Tongue (tissue), 2 donors: ENCODE data around the gene C2CD2. TPM values are rescaled to one million over a fixed set of nuclear protein-coding genes. Genes with fewer than 3 reads are reported as not detected.

Experiments used
- DNase-seq: peaks from one replicate; pipeline ENCODE4 v3.0.0-alpha.2; 2015
- total RNA-seq: library from RNA; depleted of rRNA; stranded (reverse); fragments of >200 nt; gene quantifications from one replicate; pipeline ENCODE4 v1.2.3, GENCODE V29; 2014

The C2CD2 gene
- total RNA-seq, 1 donor from 2014 or later, result 12.1 TPM

DNA sequence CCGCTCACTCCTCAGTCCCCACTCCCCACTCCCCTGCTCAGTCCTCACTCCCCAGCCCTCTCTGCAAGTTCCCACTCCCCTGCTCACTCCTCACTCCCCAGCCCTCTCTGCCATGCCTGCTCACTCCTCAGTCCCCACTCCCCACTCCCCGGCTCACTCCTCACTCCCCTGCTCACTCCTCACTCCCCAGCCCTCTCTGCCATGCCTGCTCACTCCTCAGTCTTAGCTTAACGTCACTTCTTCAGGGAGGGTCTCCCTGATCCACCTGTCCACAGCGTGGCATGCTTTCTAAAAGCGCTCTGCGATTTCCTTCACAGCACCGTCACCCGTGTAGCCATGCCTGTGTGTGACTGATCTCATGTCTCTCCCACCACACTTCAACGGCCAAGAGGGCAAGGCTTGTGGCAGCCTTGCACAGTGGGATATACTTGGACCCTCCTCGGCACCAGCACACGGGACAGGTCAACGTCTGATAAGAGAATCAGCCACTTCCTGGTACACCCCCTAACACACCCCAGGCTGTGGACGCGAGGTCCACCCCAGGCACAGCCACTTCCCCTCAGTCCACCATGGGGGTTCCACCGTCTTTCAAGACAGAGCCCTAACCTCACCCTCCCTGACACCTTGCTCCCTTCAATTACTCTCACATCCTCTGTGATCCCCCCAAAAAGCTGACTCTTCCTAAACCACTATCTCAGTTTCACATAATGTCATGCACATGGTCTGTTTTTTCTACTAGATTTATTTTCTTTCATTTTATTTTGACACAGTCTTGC is 88.6 kb downstream of the C2CD2 start:
- no peak for DNase-seq

DNA sequence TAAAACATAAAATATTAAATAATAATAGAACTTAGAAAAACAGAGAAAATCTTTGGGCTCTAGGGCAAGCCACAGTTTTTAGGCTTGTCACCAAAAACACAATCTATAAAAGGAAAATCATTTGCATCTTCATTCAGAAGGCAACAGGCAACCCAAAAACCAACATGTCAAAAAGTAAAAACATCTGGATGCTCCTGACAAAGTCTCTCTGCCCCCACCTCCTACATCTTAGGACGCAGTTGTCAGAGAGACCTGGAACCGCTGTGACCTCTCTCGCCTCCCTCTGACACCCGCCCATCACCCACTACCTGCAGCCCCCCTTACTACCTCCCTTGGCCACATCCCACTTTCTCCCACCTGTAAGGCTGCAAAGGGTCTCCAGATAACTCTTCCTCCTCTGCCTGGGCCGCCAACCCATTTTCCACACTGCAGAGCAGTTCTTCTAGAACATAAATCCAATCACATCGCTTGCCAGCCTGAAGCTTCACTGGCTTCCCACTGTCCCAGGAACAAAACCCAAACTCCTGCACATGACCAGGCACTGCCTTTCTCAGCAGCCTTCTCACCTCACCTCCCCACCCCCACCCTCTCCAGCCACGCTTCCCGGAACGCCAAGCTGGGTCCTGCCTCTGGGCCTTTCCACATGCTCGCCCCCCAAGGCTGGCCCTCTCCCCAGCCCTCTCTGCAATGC is 89.4 kb downstream of the C2CD2 start:
- no peak for DNase-seq

- no peak for DNase-seq
Measured at GRCh38 chr21:41863439-41863740, 90.4 kb downstream of the C2CD2 start.

DNA sequence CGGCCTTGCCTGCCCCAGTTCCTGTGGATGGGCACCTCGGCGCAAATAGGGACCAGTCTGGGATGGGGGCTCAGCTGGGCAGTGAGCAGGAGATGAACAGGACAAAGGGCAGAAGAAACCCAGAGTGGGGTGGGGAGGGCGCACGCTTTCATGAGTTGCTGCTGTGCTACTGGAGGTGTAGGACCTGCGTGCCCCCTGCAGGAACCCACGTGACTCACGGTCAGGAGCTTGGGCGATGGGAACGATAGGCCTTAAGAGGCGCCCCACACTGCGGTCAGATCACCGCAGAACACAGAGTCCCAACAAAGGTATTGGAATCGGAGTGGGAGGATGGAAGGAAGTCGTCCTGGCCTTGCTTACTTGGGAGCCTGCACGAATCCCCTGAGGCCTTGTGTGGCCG is 91.8 kb downstream of the C2CD2 start:
- no peak for DNase-seq

- DNase-seq, result no peak
Measured at GRCh38 chr21:41861255-41861654, 92.6 kb downstream of the C2CD2 start.

DNA sequence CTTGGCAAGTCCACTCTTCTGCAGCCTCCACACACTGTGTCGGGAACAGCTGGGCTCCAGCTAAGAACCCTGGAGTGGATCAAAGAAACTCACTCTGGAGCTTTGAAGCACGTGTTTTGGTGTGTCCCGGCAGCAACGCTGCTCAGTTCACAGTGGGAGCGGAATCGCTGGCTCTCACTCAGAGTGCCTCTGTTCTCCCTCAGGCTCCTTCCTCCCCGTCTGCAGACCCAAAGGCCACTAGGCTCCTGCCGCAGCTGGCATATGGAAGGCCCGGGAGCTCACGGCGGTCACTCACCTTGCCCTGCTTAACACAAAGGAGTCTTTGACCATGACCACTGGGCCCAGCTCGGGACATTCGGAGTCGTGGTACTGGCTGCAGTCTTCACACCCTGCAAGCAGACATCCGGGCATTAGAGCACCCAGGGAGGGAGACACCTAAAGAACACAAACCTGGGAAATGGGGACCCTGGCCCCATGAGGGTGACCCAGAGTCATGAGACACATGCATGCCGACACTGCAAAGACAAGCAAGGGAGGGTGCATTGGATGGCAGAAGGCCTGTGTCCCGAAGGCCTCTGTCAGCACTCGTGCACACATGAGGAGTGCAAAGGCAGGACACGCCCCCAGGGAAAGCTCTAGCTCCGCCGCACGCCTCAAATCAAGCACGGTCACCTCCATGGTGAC is 94.4 kb downstream of the C2CD2 start:
- no peak for DNase-seq

- no peak for DNase-seq
Measured at GRCh38 chr21:41858466-41859296, 95.1 kb downstream of the C2CD2 start.

GRCh38 chr21:41857771-41858300 is 96.0 kb downstream of the C2CD2 start:
- DNase-seq, result no peak

DNA sequence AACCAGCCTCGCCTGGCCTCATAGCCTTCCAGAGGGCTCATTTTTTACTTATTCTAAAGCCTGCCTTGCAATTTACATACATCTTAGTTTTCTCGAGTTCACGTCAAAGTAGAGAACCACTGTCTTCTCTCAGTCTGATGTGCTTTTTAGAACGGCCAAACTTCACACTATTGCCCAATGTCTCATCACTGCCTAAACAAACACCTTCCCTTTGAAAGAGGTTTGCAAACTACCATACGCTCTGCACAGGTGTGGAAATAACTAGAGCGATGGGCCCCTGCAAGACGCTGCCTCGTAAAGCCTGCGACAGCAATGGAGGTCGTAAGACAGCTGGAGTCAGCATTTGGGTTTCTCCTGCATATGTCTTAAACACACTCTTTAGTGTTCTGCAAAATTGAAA is 97.2 kb downstream of the C2CD2 start:
- no peak for DNase-seq

DNA sequence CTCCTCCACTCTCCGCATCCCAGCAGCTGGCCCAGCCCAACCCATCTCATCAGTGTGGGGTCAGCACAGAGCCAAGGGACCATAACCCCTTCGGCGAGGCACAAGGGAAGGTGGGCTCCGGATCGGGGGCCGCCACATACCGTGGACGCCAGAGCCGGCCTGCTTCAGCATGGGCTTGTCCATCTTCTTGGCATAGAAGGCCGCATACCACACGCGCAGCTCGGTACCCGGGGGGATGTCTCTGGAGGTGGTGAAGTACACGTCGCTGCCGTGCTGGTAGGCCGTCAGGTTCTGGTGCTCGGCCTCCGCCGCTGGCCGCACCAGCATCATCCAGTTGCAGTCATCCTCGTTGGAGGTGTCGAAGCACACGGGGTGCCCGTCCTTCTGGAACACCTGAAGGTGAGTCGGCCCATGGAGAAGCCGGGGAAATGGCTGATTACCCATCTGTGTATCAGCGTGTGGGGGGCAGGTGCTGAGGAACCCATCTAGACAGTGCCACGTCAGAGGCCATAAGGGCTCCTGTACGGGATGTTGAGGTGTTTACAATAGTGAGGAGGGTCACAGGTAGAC is 99.3 kb downstream of the C2CD2 start:
- DNase-seq, result no peak

DNA sequence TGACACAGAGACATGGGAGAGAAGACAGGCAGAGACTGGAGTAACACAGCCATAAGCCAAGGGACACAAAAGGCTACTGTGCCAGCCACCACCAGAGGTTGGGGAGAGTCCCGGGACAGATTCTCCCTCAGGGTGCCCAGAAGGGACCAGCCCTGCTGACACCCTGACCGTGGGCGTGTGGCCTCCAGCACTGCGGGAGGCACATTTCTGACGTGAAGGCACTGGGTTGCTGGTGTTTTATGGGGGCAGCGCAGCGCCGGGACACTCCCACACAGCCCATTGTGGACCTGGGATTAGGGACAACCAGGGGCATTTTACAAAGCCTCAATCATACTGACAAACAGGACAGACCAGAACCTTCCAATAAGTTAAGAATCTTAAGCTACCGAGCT is 100.9 kb downstream of the C2CD2 start:
- no peak for DNase-seq

- DNase-seq, result no peak
Measured at GRCh38 chr21:41852151-41852928, 101.5 kb downstream of the C2CD2 start.

DNA sequence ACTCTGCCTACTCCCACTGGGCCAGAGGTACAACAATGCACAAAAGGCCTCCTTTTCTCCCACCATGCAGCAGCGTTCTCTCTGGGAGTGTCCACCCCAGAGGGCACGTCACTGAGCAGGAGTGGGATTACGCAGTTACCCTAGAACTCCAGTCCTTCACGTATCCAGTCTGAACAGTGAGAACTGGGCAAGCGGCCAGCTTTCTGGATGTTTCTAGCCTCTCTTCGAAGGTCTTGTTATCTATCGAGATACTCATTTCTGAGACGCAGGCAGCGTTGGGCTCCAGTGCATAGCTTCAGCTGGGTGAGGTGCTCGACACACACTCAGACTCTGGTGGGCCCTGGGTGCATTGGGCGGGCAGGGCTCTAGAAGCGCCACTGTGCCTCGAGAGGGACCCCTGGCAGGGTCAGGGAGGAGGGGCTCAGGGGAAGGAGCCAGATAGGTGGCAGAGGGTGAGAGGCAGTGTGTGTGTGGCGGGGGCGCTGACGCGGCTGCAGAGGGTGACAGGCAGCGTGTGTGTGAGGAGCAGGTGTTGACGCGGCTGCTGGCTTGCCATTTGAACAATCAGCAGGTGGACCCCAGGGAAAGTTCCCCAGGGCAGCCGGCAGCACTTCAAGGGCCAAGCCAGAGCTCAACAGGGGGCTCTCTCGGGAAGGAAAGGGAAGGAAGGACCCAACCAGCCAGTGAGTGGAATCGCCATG is 102.6 kb downstream of the C2CD2 start:
- DNase-seq, result peak; percentile 14

DNA sequence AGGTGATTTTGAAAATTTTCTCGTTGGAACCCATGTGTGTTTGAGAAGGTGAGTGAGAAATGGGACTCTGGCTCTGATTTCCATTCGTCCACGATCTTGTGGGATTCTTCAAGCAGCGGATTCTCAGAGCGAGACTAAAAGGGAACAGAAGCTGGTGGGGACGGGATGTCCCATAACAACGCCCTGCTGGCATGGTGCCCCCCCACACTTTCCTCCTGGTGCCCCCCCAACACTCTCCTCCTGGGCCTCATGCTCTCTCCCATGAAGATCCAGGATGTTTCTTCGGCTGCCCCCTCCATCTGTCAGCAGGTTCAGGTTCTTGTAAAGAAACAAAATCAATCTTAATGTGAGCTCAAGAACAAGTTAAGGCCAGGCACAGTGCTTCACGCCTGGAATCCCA is 103.7 kb downstream of the C2CD2 start:
- DNase-seq, result no peak

DNA sequence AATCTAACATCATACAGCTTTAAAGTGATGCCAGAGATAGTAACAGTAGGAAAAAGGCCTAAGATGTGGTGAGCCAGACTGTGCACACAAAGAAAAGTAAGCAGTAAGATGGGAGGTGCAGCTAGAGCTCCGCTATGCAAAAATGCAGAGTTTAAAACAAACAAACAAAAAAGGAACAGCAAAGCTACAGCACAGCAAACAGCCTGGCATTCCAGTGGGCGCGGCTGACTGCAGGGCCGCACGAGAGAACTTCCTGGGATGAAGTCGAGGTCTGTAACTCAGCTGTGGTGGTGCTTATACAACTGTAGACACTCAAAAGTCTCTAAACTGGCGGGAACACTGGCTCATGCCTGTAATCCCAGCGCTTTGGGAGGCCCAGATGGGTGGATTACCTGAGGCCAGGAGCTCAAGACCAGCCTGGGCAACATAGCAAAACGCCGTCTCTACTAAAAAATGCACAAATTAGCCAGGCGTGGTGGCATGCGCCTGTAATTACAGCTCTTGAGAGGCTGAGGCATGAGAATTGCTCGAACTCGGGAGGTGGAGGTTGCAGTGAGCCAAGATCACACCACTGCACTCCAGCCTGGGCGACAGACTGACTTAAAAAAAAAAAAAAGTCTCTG is 104.7 kb downstream of the C2CD2 start:
- no peak for DNase-seq

- no peak for DNase-seq
Measured at GRCh38 chr21:41848533-41848932, 105.3 kb downstream of the C2CD2 start.

GRCh38 chr21:41847066-41847804 is 106.6 kb downstream of the C2CD2 start:
- DNase-seq, result peak; percentile 36

DNA sequence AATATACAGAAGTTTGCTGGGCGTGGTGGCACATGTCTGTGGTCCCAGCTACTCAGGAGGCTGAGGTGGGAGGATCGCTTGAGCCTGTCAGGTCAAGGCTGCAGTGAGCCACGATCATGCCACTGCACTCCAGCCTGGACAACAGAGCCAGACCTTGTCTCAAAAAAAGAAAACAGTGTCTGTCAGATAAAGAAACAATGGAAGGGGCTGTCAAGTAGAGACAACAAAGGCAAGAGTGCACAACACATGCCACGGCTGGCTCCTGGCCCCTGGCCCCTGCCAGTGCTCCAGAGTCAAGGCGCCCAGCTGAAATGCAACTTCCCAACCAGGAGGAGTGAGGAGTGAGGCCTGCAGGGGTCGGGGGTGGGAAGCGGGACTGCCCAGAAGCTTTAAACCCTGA is 107.3 kb downstream of the C2CD2 start:
- no peak for DNase-seq

DNA sequence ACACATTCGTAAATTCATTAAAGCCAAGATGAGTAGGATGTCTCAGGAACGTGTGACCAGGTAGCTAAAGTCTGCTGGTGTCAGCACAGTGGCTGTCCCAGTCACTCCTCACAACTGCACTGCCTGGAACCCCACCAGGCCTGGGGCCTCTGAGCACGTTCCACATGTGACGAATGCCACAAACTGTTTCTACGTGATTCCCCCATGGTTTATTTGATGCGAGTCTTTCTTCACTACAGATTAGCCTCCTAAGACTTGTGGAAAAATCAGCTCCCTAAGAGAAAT is 107.8 kb downstream of the C2CD2 start:
- DNase-seq, result no peak
